GM21529 (cell line): Measurements from ENCODE around the gene ATF6.
"Not testable (repeated sequence)": the region's sequence is repeated elsewhere in the genome, so short reads cannot be mapped to it uniquely, and the experiment has no call there.

ENCODE experiments used
- ATAC-seq: cut with Tn5 transposase; IDR thresholded peaks from one replicate; pipeline ENCODE4 v1.9.1; 2021; ENCODE audit not compliant: unreplicated experiment

The ATF6 gene

DNA sequence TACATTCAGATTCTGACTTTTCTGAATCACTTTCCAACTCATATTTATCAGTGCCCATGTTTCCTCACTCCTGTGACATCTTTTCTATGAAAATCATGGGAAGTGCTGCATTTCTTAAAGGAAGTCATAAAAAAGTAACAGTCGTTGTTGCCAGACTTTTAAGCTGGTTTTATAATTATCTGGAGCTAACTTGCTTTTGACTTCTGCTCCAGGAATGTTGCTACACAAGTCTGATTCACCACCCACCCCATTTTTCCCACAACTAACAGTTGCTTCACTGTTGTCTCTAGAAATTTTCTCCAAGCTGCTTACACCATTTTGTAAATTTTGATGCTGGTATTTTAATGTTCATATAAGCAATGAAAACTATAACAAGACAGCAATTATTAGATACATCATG lies 32.6 kb upstream of the ATF6 start:
- no peak for ATAC-seq

DNA sequence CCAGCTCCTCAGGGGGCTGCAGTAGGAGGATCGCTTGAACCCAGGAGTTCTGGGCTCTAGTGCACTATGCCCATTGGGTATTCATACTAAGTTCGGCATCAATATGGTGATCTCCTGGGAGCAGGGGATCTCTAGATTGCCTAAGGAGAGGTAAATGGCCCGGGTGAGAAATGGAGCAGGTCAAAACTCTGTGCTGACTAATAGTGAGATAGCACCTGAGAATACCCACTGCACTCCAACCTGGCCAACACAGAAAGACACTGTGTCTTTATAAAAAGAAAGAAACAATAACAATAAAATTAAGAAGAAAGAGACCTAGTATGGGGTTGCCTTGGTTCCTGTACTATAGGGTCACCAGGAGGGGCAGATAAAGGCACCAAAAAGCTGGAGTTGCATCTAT lies 30.3 kb upstream of the ATF6 start:
- ATAC-seq: no peak

DNA sequence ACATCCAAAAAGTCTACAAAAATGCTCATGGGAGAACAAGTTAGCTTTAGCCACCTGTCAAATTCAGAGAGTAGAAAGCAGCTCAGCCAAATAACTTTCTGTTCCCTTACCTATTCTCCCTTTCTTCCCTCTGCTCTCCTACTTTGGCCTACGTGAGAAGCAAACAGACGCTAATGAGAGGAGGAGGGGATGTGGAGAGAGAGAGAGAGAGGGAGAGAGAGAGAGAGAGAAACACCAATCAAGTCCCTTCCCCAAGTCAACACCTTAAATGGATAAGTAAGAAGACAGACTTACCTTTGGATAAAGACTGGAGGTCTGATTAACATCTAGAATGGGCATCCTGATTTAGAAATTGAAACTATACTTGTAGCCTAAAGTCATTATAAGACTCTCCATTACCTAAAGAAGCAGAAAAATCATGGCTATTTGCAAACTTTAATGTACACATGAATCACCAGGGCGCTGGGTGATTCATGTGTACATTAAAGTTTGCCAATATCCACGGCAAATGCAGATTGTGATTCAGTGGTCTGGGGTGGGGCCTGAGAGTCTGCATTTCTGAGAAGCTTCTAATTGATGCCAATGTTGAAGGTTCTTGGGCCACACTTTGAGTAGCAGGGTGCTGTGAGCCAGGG lies 29.7 kb upstream of the ATF6 start:
- ATAC-seq: no peak

DNA sequence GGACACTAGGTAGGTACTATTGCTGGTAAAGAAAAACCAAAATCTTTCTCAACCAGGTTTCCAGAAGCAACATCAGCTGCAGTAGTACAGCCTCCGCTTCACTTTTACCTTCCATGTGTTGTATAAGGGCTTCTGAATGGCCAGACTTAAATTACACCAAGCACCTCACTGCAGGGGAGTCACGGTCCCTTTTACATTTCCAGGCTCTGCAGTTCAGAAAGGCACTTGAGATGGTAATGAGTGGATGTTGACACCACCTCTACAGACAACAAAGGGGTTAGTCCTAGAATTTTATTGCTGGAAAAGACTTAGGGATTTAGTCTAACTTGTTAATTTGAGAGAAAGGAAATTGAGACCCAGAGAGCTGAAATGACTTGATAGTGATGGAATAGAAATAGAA lies 28.5 kb upstream of the ATF6 start:
- ATAC-seq: no peak

DNA sequence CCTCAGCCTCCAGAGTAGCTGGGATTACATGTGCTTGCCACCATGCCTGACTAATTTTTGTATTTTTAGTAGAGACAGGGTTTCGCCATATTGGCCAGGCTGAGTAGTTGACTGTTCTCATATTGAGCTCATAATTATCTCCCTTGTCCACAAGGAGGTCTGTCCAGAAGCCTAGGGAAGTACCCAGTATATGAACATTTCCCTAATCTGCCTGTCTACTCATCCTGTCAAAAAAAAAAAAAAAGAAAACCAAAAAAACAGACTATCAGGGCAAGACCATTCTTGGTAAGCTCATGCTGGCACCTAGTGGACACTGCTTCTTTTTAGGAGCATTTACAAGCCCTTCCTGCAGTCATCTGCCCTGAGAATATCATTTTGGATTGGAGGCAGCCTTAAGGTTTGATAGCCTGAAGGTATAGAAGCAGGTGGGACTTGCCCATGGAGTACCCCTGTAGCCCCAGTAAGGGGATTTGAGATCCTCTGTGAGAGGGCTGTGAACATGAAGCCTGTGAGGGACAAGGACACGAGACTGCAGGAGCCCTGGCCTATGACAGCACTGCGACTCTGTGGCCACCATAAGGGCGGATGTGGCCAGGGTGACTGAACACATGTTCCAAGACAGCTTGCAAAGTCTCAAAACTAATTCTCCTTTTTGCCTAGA lies 27.4 kb upstream of the ATF6 start:
- peak; percentile 74 for ATAC-seq

DNA sequence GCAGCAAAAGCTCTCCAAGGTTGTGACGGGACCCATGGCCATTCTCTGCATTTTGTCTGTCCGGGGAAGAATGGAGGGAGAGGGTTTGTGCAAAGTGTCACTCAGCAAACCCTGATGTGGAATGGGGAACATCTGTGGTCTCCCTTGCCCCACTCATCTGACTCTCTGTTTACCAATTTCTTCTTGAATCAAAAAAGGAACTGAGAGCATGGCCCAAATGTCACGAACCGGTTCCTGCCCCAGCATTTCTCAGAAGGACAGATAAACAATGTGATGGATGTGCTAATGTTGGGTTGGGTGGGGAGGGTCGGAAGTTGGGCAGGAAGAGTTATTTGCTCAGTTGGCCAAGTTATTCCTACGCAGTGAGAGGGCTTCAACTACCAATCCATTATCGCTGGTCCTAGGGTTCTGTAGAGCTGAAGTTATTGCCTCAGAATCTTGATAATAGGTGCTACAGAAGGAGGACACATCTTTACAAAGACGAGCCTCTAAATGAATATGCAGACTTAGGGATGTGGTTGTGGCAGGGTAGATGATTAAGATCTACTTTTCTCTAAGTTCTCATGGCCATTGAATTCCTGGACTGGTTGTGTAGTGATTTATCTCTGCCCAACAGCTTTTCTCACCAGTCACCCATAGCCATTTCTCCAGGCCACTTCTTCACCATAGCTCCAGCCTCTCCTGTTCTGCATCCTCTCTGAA lies 26.1 kb upstream of the ATF6 start:
- ATAC-seq: no peak

DNA sequence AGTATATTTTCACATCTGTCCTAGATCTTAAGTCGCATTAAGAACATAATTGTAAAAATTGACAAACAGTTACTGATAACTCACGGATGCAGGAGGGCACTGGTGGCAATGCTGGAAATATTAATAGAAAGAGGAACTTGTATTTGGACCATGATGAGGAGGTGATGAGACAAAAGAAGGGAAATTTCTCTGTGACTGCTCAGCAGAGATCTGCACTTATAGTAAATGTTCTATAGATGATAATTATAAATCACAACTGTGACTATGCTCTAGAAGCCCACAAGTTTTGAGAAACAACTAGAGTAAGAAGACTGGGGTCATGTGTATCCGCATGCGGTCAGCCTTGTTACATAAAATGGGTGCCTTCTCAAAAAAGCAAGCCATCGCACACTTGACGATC lies 25.2 kb upstream of the ATF6 start:
- ATAC-seq: no peak

DNA sequence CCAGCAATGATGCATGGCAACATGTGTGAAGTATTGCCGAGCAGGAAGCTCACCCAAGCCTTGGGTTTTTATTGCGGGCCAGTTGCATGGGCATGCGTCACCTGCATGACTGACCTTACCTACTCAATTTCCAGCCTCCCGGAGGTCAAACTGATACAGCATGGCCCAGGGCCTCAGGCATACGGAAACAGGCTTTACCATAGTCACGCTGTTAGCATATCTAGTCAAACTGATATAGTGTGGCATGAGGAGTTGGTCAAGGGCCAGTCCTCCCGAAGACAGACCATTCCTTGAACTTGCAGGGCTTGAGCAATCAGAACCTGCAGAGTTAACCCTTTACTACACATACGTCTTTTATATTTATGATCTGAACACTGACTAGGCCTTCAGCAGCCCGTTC lies 22.9 kb upstream of the ATF6 start:
- no peak for ATAC-seq

DNA sequence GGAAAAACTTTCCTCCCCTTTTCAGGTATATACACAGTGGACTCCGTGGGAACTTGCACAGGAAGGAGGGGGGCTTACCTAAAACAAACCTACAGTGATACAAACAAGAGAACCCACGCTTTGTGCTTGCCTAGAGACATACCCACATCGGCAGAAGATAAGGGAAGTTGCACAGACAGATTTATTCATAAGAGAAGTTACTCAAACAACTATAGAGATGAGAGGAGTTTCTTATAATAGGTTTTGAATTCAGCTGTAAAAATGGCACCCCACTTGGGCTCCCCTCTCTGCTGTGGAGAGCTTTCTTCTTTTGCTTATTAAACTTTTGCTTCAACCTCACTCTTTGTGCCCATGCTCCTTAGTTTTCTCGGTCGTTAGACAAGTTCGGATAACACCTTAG lies 18.3 kb upstream of the ATF6 start:
- no peak for ATAC-seq

DNA sequence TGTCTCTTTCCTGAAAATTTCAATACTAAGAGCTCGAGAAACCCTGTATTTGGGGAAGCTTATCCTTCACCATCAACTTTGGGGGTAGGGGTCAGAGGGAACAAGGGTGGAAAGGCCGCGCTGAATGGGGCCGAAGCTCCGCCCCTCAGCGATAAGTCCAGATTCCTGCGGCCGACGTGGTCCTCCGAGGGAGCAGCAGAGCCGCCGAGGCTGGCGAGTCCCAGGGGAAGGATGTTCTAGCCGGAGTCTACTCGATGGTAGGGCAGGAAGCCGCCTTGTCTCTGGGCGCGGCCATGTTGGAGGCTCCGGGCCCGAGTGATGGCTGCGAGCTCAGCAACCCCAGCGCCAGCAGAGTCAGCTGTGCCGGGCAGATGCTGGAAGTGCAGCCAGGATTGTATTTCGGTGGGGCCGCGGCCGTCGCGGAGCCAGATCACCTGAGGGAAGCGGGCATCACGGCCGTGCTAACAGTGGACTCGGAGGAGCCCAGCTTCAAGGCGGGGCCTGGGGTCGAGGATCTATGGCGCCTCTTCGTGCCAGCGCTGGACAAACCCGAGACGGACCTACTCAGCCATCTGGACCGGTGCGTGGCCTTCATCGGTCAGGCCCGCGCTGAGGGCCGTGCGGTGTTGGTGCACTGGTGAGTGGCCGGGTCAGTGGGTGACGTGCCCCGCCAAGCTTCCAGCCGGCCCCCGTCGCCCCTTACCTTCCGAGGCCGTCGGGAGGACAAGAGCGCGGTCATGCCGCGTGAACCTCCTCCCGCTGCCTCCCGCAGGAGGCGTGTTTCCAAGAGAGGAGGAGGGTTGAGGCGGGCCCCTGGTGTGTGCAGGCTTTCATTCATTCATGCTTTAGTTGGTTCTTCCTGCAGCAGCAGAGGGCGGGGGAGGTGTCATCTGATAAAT lies 16.4 kb upstream of the ATF6 start, which contains the start of gene DUSP12:
Gene DUSP12, plus strand, starts transcription at position 278 of the 899 bp plus-strand sequence. Its CDS starts 16 bp downstream, at position 294.
- peak; percentile 97 for ATAC-seq

DNA sequence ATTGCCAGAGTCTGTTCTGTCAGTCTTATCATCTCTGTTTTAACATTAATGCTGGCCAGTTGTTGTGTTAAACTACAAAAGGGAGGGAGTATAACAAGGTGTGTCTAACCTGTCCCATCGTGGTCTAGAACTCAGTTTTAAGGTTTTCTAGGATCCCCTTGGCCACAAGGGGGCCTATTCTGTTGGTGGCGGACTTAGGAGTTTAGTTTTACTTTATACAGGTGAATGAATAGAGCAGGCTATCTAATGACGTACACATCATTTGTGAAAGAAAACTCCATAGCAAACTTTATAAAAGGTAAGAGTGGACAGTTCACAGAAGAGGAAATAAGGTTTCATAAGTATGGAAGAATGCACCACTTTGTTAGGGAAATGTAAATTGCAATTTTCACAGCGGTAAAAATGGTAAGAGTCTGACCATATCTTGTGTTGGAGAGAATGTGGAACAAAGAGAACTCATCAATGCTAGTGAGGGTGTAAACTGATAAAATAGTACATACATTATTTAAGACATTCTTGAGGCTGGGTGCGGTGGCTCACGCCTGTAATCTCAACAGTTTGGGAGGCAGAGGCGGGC lies 2.5 kb upstream of the ATF6 start:
- no peak for ATAC-seq

DNA sequence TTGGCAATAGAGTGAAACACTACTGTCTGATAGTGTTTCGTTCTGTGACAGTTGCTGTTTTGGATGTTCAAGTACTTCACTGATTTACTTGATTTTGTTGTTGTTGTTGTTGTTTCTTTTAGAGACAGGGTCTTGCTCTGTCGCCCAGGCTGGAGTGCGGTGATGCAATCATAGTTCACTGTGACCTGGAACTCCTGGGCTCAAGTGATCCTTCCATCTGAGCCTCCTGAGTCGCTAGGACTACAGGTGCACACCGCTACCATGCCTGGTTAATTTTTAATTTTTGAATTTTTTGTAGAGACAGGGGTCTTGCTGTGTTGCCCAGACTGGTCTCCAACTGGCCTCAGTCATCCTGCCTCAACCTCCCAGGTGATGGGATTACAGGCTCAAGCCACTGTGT lies 2.3 kb downstream of the ATF6 start:
- ATAC-seq: no peak

DNA sequence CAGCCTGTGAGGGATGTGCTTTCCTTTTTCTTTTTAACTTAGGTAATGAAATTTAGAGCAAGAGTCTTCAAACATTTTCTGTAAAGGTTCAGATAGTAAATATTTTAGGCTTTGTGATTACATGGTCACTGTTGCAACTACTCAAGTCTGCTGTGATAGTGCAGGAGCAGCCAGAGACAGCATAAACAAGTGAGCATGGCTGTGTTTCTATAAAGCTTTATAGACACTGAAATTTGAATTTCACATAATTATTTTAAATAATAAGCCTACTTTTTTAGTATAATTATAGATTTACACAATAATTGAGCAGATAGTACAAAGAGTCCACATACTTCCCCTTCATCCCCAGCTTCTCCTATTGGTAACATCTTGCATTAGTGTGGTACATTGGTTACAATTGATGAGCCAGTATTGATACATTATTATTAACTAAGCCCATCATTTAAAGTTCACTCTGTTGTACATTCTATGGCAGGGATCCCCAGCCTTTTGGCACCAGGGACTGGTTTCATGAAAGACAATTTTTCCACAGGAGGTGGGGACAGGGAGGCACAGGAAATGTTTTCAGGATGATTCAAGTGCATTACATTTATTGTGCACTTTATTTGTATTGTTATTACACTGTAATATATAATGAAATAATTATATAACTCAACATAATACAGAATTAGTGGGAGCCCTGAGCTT lies 3.0 kb downstream of the ATF6 start:
- ATAC-seq: no peak

DNA sequence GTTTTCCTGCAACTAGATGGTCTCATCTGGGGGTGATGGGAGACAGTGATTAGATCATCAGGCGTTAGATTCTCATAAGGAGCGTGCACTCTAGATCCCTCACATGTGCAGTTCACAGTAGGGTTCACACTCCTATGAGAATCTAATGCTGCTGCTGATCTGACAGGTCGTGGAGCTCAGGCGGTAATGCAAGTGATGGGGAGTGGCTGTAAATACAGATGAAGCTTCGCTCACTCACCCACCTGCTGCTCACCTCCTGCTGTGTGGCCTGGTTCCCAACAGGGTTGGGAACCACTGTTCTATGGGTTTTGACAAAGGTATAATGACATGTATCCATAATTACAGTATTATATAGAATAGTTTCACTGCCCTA lies 3.5 kb downstream of the ATF6 start:
- ATAC-seq: not testable (repeated sequence)

DNA sequence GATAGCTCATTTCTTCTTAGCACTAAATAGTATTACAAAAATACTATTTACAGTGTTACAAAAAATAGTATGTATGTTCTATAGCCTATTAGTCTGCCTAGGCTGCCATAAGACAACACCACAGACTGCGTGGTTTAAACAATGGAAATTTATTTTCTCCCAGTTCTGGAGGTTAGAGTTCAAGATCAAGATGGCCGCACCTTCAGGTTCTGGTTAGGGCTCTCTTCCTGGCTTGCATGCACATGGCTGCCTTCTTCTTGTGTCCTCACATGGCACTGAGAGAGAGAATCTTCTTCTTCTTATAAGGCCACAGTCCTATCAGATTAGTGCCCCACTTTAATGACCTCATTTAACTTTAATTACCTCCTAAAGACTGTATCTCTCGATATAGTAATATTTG lies 4.1 kb downstream of the ATF6 start:
- no peak for ATAC-seq

DNA sequence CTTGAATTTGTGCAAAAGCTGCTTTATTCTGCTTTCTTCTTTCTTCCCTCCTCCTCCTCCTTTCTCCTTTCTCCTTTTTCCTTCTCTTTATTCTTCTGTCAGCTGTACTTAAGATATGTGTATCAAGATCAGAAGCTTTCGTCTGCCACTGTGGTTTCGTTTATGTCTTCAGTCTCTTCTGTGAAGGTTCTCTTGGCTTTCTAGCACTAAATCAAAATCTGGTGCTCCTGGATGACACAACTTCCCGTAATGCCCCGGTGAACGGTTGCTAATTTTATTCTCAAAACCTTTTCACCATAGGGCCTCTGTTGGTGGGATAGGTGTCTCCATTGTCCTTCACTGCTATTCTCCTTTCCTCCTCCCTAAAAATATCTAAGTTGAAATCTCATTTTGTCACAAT lies 5.0 kb downstream of the ATF6 start:
- no peak for ATAC-seq

DNA sequence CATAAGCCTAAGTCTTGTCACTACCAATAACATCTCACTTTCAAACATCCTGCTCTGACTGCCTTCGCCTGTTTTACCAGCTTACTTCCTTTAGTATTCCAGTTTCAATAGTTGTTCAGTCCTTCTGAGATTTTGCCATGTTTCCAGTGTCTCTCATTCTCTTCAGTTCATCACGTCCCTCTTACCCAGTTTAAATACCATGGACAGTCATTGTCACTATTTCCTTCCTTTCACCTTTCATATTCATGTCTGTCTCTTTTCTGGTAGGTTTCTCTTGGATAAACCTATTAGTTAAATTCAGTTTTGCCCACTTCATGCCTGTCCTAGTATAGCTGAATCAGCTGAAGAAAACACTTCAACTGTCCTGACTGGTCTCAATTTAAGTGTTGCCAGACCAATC lies 5.9 kb downstream of the ATF6 start:
- ATAC-seq: no peak

DNA sequence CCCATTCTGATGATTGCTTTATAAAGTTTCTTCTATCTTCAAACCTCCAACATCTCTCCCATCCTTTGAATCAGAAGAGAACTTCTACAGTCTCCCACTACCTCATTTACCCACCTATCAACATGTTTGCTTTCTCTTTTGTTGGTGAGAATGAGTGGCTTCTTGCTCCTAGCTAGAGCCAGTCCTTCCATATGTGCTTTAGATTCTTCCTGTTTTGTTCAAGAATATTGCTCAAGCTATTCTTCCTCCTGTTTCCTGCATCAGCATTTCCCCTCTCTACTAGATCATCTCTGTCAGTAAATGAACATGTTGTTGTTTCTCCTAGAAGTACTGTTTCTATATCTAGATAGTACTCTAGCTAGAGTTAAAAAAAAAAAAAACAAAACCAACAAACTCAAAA lies 6.3 kb downstream of the ATF6 start:
- no peak for ATAC-seq

DNA sequence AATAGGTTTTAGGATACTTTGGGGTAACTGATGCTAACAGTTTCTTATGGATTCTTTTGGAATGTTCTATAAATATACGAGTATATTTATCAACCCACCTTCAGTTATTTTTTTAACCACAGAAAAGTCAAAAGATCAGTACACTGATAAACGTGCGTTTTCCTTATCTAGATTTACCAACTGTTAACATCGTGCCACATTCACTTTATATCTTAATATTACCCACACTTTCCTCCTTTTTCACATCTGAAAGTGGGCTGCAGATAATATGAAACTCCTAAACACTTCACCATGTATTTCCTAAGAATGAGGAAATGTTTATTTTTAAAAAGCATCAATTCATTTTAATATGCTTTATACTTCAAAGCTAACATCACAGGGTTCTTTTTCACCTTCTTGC lies 7.7 kb downstream of the ATF6 start:
- no peak for ATAC-seq

DNA sequence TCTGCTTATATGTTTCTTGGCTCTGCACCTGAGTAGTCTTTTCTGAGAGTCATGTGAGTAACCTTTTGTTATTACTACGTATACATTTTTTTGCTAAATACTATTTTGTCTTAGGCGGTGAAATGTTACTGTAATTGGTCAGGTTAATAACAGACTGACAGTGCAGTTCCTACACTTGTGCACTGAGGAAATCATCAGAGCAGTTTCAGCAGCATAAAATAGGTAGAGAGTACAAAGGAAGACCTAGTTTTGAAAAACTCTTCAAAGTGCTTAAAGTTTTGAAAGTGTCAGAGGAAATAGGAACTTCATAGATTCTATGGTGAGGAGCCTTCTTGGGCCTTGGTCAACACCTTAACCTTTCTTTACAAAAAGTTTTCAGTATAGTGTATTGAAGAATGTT lies 11.1 kb downstream of the ATF6 start:
- no peak for ATAC-seq

DNA sequence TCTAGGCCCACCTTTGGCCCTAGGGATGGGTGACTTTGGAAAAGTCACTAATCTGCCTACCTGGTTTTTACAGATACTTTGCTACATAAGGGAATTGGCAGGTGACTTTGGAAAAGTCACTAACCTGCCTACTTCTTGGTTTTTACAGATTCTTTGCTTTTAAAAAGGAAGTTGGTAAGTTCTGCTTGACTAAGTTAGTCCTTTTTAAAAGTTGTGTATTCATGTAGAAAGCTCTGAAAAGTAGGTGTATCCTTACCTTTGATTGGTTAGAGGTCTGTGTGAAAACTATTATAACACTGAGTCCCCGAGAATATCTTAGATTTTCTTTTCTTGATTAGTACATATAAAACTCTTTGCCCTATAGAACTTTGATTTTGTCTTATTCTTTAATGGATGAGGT lies 12.4 kb downstream of the ATF6 start:
- no peak for ATAC-seq
